GM23248 (cell line): Measurements from ENCODE around the gene FMR1NB. TPM values are rescaled to one million over a fixed set of nuclear protein-coding genes. Genes with fewer than 3 reads are reported as not detected.

Experiments
- DNase-seq: peaks from one replicate; pipeline ENCODE4 v3.0.0-alpha.2; 2015
- H2AFZ ChIP-seq: fragments of 200-600 bp; sonication (generic); 2 replicates; pipeline ENCODE4 v1.6.1; 2016; ENCODE audit warnings: antibody characterized with exemption
- H3F3A ChIP-seq: fragments of 200-600 bp; sonication (generic); 2 replicates; pipeline ENCODE4 v1.6.1; 2016; ENCODE audit warnings: mild to moderate bottlenecking, antibody characterized with exemption, mixed run types; ENCODE audit not compliant: insufficient read depth
- H3K27ac ChIP-seq: fragments of 200-600 bp; sonication (generic); 2 replicates; pipeline ENCODE4 v1.5.1; 2016; ENCODE audit warnings: mild to moderate bottlenecking
- H3K27me3 ChIP-seq: fragments of 200-600 bp; sonication (generic); replicated peaks from 2 replicates; pipeline ENCODE4 v1.6.1; 2016; ENCODE audit warnings: mild to moderate bottlenecking; ENCODE audit not compliant: insufficient read depth
- H3K36me3 ChIP-seq: fragments of 200-600 bp; sonication (generic); 2 replicates; pipeline ENCODE4 v1.6.1; 2016; ENCODE audit warnings: low read depth, mild to moderate bottlenecking
- H3K4me1 ChIP-seq: fragments of 200-600 bp; sonication (generic); 2 replicates; pipeline ENCODE4 v1.6.1; 2016; ENCODE audit warnings: mild to moderate bottlenecking; ENCODE audit not compliant: insufficient read depth
- H3K4me2 ChIP-seq: fragments of 200-600 bp; sonication (generic); one replicate; pipeline ENCODE4 v1.6.1; 2016; ENCODE audit warnings: mild to moderate bottlenecking; ENCODE audit not compliant: unreplicated experiment
- H3K4me3 ChIP-seq: fragments of 200-600 bp; sonication (generic); 2 replicates; pipeline ENCODE4 v1.5.1; 2016; ENCODE audit warnings: mild to moderate bottlenecking
- H3K79me2 ChIP-seq: fragments of 200-600 bp; sonication (generic); 2 replicates; pipeline ENCODE4 v1.6.1; 2016; ENCODE audit warnings: mild to moderate bottlenecking; ENCODE audit not compliant: insufficient read depth
- H3K9ac ChIP-seq: fragments of 200-600 bp; sonication (generic); 2 replicates; pipeline ENCODE4 v1.6.1; 2016; ENCODE audit warnings: mild to moderate bottlenecking
- H3K9me2 ChIP-seq: fragments of 200-600 bp; sonication (generic); 2 replicates; pipeline ENCODE4 v1.6.1; 2016; ENCODE audit warnings: mixed run types, mild to moderate bottlenecking, moderate library complexity; ENCODE audit not compliant: insufficient read depth
- H3K9me3 ChIP-seq: fragments of 200-600 bp; sonication (generic); one replicate; pipeline ENCODE4 v1.6.1; 2017; ENCODE audit warnings: low read depth
- H4K20me1 ChIP-seq: fragments of 200-600 bp; sonication (generic); 2 replicates; pipeline ENCODE4 v1.6.0; 2016; ENCODE audit not compliant: insufficient read depth
- EZH2 ChIP-seq: fragments of 200-600 bp; sonication (generic); IDR thresholded peaks from 2 replicates; pipeline ENCODE4 v1.6.1; 2018; ENCODE audit warnings: antibody characterized with exemption, mild to moderate bottlenecking; ENCODE audit not compliant: insufficient read depth, poor library complexity, severe bottlenecking
- EZH2phosphoT487 ChIP-seq: fragments of 200-600 bp; sonication (generic); IDR thresholded peaks from 2 replicates; pipeline ENCODE4 v1.6.1; 2018; ENCODE audit warnings: antibody characterized with exemption, moderate library complexity, mild to moderate bottlenecking, low read depth; ENCODE audit not compliant: insufficient read depth
- WGBS, 2 experiments: methylation state at CpG; one replicate each; pipeline ENCODE4 v1.1.6; 2015 to 2017; ENCODE audit warnings: low lambda C conversion rate in 2 of 2, low coverage in 1 of 2; ENCODE audit errors: missing lambda C conversion rate in 2 of 2; 5-methylcytosine and 5-hydroxymethylcytosine counted together
- in situ Hi-C: fragments of 300-500 bp; cut with MboI; formaldehyde crosslinking; loops from 2 replicates; pipeline ENCODE4 v1.15.0; 2020
- polyA plus RNA-seq: library from polyadenylated mRNA; unstranded; fragments of >200 nt; fragmentation: Nextera tagmentation; extraction: Ambion mirVana; gene quantifications from 2 replicates; pipeline ENCODE4 v1.2.1, GENCODE V29; 2016
- total RNA-seq: library from RNA; depleted of rRNA; stranded (reverse); fragments of >200 nt; shearing (Covaris generic); gene quantifications from 2 replicates; pipeline ENCODE4 v1.2.3, GENCODE V29; 2014; rRNA removed

FMR1NB gene
- not detected in 2 replicates for total RNA-seq
- not detected in 2 replicates for polyA plus RNA-seq

GRCh38 chrX:147981038-147981752, at the start of gene FMR1NB:
FMR1NB (plus strand) TSS chrX:147981337; CDS start chrX:147981403, 66 bp downstream.
- no peak within 1 kb of the TSS for H3K9ac ChIP-seq
- no peak within 1 kb of the TSS for H3K4me3 ChIP-seq
- H3K79me2 ChIP-seq = no peaks in the 10 kb centered on the region
- no peaks in the 10 kb centered on the region for H3K9me3 ChIP-seq
- no peaks in the 10 kb centered on the region for H3K4me1 ChIP-seq
- DNase-seq = no peak
- H3K9me2 ChIP-seq = no peaks in the 10 kb centered on the region
- no peak within 1 kb of the TSS for H3K27ac ChIP-seq
- in situ Hi-C loops = no loop called here
- H3K36me3 ChIP-seq = no peaks in the 10 kb centered on the region
- 73 to 87% methylated on average over 15 to 29 of the region's 35 CpGs for WGBS, 2 experiments
- no peaks in the 10 kb centered on the region for H4K20me1 ChIP-seq
- H3F3A ChIP-seq = no peaks in the 10 kb centered on the region
- no peak within 1 kb of the TSS for H3K4me2 ChIP-seq
- no peak for TF ChIP-seq EZH2phosphoT487
- no peak for TF ChIP-seq EZH2
- H2AFZ ChIP-seq = no peak within 1 kb of the TSS
- no peaks in the 10 kb centered on the region for H3K27me3 ChIP-seq

GRCh38 chrX:147933815-147934214, 47.3 kb upstream of the FMR1NB start:
- TF ChIP-seq EZH2 (no peak), EZH2phosphoT487 (no peak)
- H3K4me3 ChIP-seq = no peak overlapping the region
- H3K9ac ChIP-seq = no peak overlapping the region
- H3K79me2 ChIP-seq = no peaks in the 10 kb centered on the region
- in situ Hi-C loops = no loop called here
- no peak overlapping the region for H3K27ac ChIP-seq
- H2AFZ ChIP-seq = no peak overlapping the region
- H3K4me1 ChIP-seq = no peaks in the 10 kb centered on the region
- H3K36me3 ChIP-seq = peaks cover 17% of the 10 kb centered on the region; the same call in 1 of the 2 replicates
- no peaks in the 10 kb centered on the region for H3F3A ChIP-seq
- H3K9me2 ChIP-seq = no peaks in the 10 kb centered on the region
- no peaks in the 10 kb centered on the region for H3K27me3 ChIP-seq
- H3K9me3 ChIP-seq = no peaks in the 10 kb centered on the region
- H3K4me2 ChIP-seq = no peak overlapping the region
- DNase-seq = no peak
- 93 to 100% methylated on average over 1 of the region's 1 CpG for WGBS, 2 experiments
- no peaks in the 10 kb centered on the region for H4K20me1 ChIP-seq

GRCh38 chrX:147935156-147935758, 45.9 kb upstream of the FMR1NB start:
- in situ Hi-C loops = no loop called here
- H3K4me1 ChIP-seq = no peaks in the 10 kb centered on the region
- TF ChIP-seq EZH2phosphoT487 = no peak
- TF ChIP-seq EZH2 = no peak
- H3K4me2 ChIP-seq = no peak overlapping the region
- peaks cover 17% of the 10 kb centered on the region; the same call in 1 of the 2 replicates for H3K36me3 ChIP-seq
- no peaks in the 10 kb centered on the region for H3K9me3 ChIP-seq
- H3K4me3 ChIP-seq = no peak overlapping the region
- H2AFZ ChIP-seq = no peak overlapping the region
- H3K9me2 ChIP-seq = no peaks in the 10 kb centered on the region
- no peaks in the 10 kb centered on the region for H3K79me2 ChIP-seq
- H4K20me1 ChIP-seq = no peaks in the 10 kb centered on the region
- H3K27me3 ChIP-seq = no peaks in the 10 kb centered on the region
- H3K9ac ChIP-seq = no peak overlapping the region
- no peak for DNase-seq
- no peaks in the 10 kb centered on the region for H3F3A ChIP-seq
- H3K27ac ChIP-seq = no peak overlapping the region
- WGBS, 2 experiments = 92 to 100% methylated on average over 3 of the region's 3 CpGs

GRCh38 chrX:147945286-147945685, 35.9 kb upstream of the FMR1NB start:
- no peaks in the 10 kb centered on the region for H3F3A ChIP-seq
- WGBS, 2 experiments = 95 to 100% methylated on average over 5 of the region's 5 CpGs

More at GRCh38 chrX:147945286-147945685, 35.9 kb upstream of the FMR1NB start:
- no peak overlapping the region for H3K9ac ChIP-seq
- H3K27me3 ChIP-seq = no peaks in the 10 kb centered on the region
- H3K36me3 ChIP-seq = peaks cover 13% of the 10 kb centered on the region; the same call in 1 of the 2 replicates
- no peaks in the 10 kb centered on the region for H3K79me2 ChIP-seq
- no peak overlapping the region for H3K4me3 ChIP-seq
- H2AFZ ChIP-seq = no peak overlapping the region
- H3K27ac ChIP-seq = no peak overlapping the region
- DNase-seq = no peak
- no peaks in the 10 kb centered on the region for H3K4me1 ChIP-seq
- H4K20me1 ChIP-seq = no peaks in the 10 kb centered on the region
- no peaks in the 10 kb centered on the region for H3K9me3 ChIP-seq
- H3K4me2 ChIP-seq = no peak overlapping the region
- in situ Hi-C loops = no loop called here
- H3K9me2 ChIP-seq = no peaks in the 10 kb centered on the region
- TF ChIP-seq EZH2phosphoT487 (no peak), EZH2 (no peak)
